Occipital lobe (tissue), 2 donors: ENCODE results near the gene MMP24OS. TPM values are rescaled to one million over a fixed set of nuclear protein-coding genes. Genes with fewer than 3 reads are reported as not detected.
"Not testable (repeated sequence)": the region's sequence is repeated elsewhere in the genome, so short reads cannot be mapped to it uniquely, and the experiment has no call there.

ENCODE experiments used
- DNase-seq: peaks from one replicate; lab custom pipeline; 2025; lab: John Stamatoyannopoulos, UW
- total RNA-seq: library from RNA; depleted of rRNA; stranded (reverse); fragments of >200 nt; gene quantifications from one replicate; pipeline ENCODE4 v1.2.3, GENCODE V29; 2014

The MMP24OS gene
- 1.9 TPM for total RNA-seq

DNA sequence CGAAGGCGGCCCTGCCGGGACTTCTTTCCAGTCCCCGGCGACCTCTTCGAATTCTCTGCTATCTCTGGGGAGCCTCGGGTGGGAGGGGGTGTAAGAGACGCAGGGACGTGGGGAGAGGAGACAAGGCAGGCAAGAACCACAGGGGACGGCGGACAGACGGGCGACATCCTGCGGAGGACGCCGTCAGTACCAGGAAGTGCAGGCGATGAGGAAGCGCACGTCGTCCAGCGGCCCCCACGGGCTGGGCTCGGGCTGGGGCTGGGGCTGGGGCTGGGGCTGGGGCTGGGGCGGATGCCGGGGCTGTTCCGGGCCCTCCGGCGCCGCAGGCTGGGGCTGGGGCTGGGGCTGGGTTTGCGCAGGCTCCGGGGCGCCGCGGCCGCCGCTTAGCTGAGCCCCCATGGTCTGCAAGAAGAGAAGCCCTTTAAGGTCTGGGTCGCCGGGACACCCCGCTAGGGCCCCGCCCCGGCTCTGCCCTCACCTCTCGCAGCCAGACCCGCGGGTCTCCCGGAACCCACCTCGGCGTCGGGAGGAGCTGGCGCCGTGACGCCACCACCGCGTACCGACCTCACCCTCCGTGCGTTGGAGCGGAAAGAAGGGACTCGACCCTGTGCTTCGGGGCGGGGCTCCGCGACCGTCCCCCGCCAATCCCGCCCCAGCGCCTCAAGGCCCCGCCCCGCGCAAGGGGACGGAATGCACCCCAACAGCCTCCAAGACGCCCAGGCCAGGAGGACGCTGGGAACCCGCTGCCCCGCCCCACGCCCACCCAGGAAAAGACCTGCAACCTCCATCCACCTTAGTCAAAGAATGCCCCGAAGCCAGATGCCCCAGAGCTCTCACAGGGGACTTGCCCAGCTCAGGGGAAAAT is at the start of gene MMP24OS:
MMP24OS (minus strand) TSS at position 592 of the 865 bp plus-strand sequence; CDS start at position 399, 193 bp downstream.
- DNase-seq = peak; percentile 86

- no peak for DNase-seq
Measured at GRCh38 chr20:35327074-35327976, 49.4 kb upstream of the MMP24OS start.

DNA sequence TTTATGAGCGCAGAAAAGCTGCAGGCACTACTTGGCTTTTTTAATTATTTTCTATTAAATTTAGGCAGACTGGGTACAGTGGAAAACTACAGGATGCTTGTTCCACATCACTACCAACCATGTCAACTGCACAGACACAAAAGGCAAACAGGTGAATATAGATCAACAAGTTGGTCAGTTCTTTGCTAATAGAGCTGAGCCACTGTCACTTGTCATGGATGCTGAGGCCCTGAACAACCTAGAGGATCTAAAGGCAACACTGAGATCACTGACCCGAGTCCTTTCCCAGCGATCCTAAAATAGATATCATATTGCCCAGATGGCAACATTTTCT is 48.8 kb upstream of the MMP24OS start:
- DNase-seq = no peak

GRCh38 chr20:35326021-35326739 is 48.3 kb upstream of the MMP24OS start:
- DNase-seq = no peak

GRCh38 chr20:35325401-35325800 is 47.5 kb upstream of the MMP24OS start:
- no peak for DNase-seq

DNA sequence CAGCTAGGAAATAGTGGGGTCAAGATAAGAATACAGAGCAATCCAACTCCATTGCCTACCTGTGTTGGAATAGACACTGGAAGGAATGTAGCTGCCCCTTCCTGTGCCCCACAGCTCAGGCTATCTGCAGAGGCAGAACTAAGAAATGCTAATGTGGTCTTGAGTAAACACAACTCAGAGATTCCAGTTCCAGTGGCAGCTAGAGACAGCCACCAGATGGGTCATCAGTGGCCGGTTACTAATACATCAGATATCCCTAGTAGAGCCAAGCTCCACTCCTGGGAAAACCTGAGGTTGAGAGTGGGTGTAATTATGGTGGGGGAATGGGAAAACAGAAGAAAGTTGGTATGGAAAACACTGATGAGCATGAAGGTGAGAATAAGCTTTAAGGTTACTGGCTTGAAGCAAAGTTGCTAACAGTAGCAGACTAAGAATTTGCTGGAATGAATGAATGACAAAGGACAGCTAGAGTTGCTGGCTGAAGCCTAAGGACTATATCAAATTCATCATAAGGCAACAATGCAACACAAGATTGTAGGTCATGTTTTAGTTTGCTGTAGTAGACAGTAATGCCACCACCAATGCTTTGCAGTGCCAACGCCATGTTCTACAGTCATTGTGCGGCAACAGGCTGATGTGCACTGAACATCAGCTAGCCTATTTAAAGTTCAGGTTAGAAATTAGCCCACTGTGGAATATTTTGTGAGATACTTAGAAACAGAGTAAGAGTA is 42.6 kb upstream of the MMP24OS start:
- DNase-seq = no peak

DNA sequence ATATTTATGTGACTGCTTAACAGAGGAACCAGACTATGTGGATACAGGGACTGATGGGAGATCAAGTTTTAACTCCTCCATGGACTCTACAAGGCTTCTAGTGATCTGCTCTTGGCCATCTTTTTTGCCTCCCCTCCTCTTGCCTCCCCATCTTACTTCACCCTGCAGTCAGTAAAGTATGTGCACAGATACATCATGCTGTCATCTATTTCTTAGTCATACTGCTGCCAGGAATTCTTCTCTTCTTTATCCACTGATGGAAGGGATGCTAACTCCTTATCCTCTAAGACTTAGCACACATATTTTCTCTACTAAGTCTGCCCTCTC is 41.9 kb upstream of the MMP24OS start:
- no peak for DNase-seq

DNA sequence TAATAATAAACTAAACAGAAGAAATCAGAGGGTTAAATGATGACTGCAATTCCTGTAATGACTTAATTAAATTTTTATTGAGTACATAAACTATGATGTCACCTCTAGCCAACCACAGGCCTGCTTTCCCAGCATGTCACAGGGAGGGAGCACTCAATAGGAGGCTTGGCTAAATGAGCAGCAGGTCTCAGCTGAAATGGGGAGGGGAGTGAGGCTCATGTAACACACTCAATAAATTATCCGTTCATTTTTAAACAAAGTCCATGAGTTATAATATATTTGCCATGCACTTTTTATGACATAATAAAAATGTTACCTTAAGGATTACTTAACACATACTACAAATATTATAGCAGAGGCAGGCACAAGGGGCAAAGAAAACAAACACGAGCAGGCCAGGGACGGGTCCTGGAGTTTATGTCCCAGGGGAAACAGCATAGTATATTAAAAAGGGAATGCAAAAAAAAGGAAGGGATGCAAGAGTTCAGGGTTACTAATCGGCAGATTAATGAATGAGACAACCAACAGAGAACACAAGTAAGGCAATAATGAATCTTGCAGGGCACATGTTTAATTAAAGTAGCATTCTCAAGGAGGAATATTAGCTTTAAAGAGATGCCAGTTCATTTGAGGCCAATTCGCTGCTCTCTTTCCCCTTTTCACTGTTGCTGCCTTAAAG is 41.4 kb upstream of the MMP24OS start:
- DNase-seq = no peak

- no peak for DNase-seq
Measured at GRCh38 chr20:35318502-35319157, 40.7 kb upstream of the MMP24OS start.

DNA sequence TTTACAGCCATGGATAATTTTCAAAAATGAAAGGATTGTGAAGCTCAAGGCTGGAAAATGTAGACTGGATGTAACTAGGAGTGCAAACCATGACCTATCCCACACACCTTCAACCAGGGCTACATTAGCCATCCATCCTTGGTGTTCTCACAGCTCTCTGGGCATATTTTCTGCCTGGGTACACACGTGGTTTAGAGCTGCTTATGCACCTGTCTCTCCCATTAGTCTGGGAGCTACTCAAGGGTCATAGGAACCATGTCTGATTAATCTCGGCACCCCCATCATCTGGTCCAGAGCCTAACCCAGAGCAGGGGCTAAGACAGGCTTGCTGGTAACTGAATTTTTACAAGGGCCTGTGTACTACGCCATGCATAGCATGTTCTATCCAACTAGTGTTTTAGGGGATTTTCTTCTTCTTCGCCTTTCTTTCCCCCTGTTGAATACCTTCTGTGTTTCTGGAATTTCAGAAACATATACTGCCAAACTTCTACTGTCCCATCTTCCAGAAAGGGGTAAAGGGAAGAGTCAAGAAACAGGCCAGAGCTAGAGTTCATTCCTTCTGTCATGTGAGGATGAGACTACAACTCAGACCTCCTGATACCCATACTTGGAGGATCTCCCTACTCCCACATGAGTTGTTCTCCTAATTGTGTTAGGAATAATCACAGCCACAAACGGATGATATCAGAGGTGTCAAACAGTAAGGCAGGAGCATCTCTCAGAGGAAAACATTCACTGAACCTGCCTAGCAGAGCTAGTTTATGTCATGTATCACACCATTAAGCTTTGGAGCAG is 39.7 kb upstream of the MMP24OS start:
- DNase-seq = no peak

GRCh38 chr20:35316086-35316485 is 38.2 kb upstream of the MMP24OS start:
- no peak for DNase-seq

GRCh38 chr20:35315632-35316020 is 37.7 kb upstream of the MMP24OS start:
- not testable (repeated sequence) for DNase-seq

DNA sequence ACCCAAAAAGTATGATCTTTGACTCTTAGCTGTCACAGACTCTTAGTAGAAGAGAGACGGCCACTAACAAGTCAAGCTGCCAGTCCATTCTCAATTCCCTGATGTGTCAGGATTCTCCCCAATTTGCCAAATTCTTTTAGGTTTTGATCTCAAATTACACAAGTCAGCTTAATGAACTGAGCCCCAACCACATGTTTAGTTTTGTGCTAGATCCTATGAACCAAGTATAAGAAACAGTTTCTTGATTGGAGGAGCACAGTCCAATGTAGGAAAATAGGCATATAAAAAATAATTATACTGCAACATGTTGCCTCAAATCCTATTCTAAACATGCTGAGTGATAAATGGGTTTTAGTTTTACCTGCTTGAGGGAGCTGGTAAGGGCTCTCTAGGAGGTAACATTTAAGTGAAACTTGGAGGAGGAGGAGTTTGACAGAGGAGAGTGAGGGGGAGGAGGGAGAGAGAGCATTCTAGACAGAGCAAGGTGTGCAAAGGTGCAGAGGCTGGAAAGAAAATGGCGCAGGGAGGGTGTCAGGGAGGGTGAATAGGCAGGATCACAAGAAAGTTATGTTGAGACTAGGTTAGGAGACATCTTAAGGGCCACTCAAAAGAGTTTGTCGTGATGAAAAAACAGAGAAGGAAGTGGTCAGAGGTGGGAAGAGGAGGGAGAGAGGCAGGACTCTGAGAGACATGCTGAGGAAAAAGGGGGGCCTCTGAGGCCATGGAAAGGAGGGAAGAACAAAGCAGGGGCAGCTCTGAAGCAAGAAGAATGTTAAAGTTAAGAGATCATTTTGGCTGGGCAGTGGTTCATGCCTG is 37.1 kb upstream of the MMP24OS start:
- no peak for DNase-seq

DNA sequence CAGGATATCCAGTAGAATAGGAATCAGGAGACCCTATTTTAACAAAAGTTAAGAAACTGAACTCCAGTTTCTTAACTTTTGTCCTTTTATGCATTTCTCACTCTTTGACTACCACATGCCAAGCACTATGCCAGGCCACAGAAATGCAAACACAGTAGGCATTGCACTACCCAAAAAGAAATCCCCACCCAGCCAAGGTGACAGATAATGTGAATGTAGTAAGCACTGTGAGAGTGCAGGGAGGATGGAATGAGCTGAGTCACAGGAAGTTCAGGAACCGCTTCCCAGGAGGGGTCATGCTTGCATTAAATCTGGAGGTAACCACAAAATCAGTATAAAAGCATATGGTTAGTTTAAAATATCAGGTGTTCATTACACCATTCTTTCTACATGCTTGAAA is 34.4 kb upstream of the MMP24OS start:
- no peak for DNase-seq

DNA sequence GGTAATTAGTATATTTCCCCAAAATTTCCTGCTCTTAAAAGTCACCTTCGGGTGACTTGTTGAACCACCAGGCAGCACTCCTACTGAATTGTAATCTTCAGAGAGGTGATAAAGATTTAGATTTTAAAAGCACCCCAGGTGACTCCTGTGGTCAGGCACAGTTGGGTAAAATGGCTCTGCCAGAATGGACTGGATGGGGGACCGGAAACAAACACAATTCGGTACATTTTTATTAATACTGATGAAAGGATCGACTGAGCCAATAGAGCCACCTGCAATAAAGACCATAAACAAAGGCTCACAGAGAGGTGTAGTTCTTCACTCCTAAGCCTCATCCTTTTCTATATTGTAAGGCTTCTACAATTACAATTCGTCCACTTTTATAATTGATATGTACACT is 33.9 kb upstream of the MMP24OS start:
- no peak for DNase-seq

- DNase-seq = no peak
Measured at GRCh38 chr20:35311409-35311808, 33.5 kb upstream of the MMP24OS start.

DNA sequence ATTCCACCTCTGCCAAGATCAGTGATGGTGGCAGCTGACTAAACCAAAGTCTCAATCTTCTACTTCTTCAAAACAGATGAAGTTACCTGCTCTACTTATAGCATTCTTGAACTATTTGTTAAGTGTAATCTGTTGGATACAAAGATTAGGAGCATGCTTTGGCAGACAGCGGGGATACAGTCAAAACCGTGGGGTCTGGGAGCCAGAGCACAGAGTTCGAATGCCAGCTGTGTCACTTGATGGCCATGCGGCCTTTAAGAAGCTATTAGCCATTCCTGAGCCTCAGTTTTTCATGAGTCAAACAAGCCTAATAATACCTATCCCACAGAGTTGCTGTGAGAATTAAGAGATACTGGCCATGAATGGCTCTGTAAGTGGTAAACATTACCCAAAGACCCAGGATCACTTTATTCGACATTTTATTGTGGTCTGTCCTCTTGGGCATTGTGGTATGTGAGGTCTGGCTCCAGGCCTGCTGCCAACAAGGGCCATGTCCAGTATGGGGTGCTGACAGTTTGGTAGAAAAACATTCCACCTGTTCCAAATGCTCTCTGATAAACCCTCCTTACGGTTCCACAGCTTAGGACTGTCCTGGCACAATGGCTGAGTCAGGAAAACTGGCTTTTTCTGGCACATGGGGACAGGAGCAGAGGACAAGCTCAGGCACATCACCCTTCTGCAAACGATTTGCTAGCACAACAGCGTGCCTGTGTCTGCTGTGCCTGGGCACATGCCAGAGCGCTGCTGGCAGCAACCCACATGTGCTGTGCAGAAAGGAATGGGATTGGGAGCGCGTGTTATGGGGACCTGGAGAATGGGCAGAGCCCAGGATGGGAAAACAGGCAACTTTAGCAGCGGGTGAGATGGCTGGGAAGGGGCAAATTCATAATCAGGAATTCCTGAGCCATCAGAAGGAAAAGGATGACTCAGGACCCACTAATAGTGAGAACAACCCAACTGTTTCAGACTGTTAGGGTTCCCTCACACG is 30.0 kb upstream of the MMP24OS start:
- DNase-seq = peak; percentile 50
